ENCODE data around the gene TNFRSF6B.

DNA sequence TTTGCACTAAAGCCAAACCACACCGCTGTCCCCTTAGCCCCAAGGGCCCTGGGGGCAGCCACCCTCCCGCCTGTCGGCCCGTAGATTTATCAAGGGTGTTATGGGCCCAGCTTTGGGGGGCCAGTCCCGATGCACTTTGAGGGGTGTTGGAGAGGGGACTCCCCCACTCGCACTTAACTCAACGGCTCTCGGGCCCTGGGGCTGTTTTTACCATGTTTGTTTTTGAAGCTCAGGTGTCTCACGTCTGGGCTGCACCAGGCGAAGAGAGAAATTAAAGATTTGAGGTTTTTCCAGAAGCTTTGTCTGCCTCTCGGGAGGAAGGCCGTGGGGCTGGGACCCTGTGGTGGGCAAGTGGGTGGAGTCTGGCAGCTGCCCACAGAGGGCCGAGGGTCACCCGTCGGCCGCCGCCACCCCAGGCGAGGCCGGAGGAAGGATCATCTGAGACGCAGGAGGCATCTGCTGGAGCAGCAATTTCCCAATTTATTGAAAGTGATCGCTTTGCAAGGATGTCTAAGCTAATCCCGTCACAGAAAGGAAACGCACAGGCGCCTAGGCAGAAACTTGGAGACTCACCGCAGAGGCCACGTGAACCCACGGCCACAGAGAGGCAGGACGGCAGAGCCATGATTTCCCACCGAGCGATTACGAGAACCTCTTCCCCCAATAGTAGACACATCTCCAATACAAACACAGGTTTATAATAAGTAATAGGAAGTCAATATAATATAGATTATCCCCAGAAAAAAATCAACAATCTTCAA lies 46.9 kb downstream of the TNFRSF6B start:
- TF ChIP-seq, protein P1, sequence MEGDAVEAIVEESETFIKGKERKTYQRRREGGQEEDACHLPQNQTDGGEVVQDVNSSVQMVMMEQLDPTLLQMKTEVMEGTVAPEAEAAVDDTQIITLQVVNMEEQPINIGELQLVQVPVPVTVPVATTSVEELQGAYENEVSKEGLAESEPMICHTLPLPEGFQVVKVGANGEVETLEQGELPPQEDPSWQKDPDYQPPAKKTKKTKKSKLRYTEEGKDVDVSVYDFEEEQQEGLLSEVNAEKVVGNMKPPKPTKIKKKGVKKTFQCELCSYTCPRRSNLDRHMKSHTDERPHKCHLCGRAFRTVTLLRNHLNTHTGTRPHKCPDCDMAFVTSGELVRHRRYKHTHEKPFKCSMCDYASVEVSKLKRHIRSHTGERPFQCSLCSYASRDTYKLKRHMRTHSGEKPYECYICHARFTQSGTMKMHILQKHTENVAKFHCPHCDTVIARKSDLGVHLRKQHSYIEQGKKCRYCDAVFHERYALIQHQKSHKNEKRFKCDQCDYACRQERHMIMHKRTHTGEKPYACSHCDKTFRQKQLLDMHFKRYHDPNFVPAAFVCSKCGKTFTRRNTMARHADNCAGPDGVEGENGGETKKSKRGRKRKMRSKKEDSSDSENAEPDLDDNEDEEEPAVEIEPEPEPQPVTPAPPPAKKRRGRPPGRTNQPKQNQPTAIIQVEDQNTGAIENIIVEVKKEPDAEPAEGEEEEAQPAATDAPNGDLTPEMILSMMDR (conservative IDR thresholded peaks at IDR 0.05): no peak
- TF ChIP-seq EZH2 (IDR thresholded peaks at IDR 0.05; ENCODE audit: low read depth): no peak

Measured in PC-9 (cell line).